Liver (tissue), 3 donors: ENCODE measurements around the gene MGRN1.

ENCODE experiments used
- GABPA ChIP-seq, 2 donors: IDR thresholded peaks in 1 of 2; conservative IDR thresholded peaks in 1 of 2; 2 replicates each; pipeline ENCODE4 v1.6.1; 2016; ENCODE audit warnings: antibody characterized with exemption in 2 of 2, mild to moderate bottlenecking in 1 of 2, moderate library complexity in 1 of 2
- RAD21 ChIP-seq, 2 donors: IDR thresholded peaks; 2 replicates each; pipeline ENCODE4 v1.6.1; 2016; ENCODE audit warnings: antibody characterized with exemption in 2 of 2, mild to moderate bottlenecking in 2 of 2
- RXRA ChIP-seq, 2 donors: IDR thresholded peaks; 2 replicates each; pipeline ENCODE4 v1.6.1; 2017 to 2018; ENCODE audit warnings: antibody characterized with exemption in 2 of 2, mild to moderate bottlenecking in 1 of 2
- SP1 ChIP-seq: IDR thresholded peaks from 2 replicates; pipeline ENCODE4 v1.6.1; 2018; ENCODE audit warnings: antibody characterized with exemption, mild to moderate bottlenecking
- TAF1 ChIP-seq: conservative IDR thresholded peaks from 2 replicates; pipeline ENCODE4 v1.6.1; 2016; ENCODE audit warnings: antibody characterized with exemption, mild to moderate bottlenecking
- YY1 ChIP-seq: IDR thresholded peaks from 2 replicates; pipeline ENCODE4 v1.6.1; 2016; ENCODE audit warnings: antibody characterized with exemption, mild to moderate bottlenecking
- TF ChIP-seq, protein P1 (sequence below): fragments of 150-350 bp; IDR thresholded peaks from 2 replicates; pipeline ENCODE4 v1.5.1; 2017; ENCODE audit warnings: improper control_type of control experiment, low read depth, low read length; ENCODE audit not compliant: missing input control
- donor health status: healthy.
- donor health status: healthy.

- TF ChIP-seq, protein P1, sequence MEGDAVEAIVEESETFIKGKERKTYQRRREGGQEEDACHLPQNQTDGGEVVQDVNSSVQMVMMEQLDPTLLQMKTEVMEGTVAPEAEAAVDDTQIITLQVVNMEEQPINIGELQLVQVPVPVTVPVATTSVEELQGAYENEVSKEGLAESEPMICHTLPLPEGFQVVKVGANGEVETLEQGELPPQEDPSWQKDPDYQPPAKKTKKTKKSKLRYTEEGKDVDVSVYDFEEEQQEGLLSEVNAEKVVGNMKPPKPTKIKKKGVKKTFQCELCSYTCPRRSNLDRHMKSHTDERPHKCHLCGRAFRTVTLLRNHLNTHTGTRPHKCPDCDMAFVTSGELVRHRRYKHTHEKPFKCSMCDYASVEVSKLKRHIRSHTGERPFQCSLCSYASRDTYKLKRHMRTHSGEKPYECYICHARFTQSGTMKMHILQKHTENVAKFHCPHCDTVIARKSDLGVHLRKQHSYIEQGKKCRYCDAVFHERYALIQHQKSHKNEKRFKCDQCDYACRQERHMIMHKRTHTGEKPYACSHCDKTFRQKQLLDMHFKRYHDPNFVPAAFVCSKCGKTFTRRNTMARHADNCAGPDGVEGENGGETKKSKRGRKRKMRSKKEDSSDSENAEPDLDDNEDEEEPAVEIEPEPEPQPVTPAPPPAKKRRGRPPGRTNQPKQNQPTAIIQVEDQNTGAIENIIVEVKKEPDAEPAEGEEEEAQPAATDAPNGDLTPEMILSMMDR = no peak
- TF ChIP-seq YY1 (no peak), SP1 (no peak), GABPA (IDR thresholded peaks at IDR 0.05 in 1 of 2, conservative IDR thresholded peaks at IDR 0.05 in 1 of 2) (no peak), TAF1 (no peak), RXRA (IDR thresholded peaks at IDR 0.05) (no peak), RAD21 (IDR thresholded peaks at IDR 0.05) (no peak)
These were observed 44.4 kb upstream of the MGRN1 start for GRCh38 chr16:4580250-4580649.
